ENCODE measurements around the gene ZSCAN10.
A peak's percentile ranks its signal among the peaks of the same experiment; 100 is the strongest.

The ZSCAN10 gene

DNA sequence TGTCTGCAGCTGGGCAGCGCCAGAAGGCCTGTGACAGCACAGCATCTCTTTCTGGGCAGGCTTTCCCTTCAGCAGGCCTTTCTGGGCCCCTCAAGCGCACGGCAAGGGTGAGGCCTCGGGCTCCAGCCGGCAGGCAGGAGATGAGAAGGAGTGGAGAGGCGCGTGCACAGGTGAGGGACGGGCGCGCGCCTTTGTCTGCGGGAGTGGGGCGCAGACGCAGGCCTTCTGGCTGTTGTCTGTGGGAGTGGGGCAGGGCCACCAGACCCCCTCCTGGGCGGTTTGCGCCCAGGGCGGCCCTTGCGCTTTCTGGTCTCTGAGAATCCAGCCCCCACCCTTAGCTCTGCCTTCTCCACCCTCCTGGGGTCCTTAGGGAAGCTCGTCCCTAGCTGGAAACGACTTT is 19.8 kb upstream of the ZSCAN10 start:
- DNase-seq (ENCODE audit: low read depth), result no peak
- H3K4me3 ChIP-seq (ENCODE audit: control insufficient read depth, low read depth, low read length), result no peak overlapping the region
- TF ChIP-seq, protein P1, sequence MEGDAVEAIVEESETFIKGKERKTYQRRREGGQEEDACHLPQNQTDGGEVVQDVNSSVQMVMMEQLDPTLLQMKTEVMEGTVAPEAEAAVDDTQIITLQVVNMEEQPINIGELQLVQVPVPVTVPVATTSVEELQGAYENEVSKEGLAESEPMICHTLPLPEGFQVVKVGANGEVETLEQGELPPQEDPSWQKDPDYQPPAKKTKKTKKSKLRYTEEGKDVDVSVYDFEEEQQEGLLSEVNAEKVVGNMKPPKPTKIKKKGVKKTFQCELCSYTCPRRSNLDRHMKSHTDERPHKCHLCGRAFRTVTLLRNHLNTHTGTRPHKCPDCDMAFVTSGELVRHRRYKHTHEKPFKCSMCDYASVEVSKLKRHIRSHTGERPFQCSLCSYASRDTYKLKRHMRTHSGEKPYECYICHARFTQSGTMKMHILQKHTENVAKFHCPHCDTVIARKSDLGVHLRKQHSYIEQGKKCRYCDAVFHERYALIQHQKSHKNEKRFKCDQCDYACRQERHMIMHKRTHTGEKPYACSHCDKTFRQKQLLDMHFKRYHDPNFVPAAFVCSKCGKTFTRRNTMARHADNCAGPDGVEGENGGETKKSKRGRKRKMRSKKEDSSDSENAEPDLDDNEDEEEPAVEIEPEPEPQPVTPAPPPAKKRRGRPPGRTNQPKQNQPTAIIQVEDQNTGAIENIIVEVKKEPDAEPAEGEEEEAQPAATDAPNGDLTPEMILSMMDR (IDR thresholded peaks at IDR 0.05; ENCODE audit: control insufficient read depth, insufficient read depth, low read depth, low read length, missing control alignments), result no peak

DNA sequence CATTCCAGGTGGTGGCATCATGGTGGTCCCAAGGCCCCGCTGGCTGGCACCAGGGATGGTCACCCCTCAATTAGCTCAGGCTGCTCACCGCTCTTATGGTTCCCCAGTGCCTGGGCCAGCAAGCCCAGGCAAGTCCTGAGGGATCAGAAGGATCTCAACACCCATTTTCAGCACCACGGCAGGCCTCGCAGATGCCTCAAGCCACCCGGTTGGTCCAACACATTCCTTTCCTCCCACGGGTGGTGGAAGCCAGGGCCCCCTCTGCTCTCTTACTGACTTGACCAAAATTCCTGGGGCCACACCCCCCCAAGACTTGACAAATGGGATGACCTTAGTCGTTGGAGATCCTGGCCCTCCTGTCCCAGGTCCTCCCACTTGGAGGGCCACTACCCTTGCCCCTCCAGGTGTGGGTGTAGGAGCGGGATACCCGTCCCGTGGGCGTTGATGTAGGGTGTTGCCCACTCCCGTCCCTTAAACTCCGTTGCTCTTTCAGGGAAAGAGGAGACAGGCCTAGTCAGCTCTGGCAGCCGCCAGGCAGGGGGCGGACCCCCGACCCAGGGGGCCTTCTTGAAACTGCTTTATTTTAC is 19.2 kb upstream of the ZSCAN10 start:
- TF ChIP-seq, protein P1 (IDR thresholded peaks at IDR 0.05; ENCODE audit: control insufficient read depth, insufficient read depth, low read depth, low read length, missing control alignments), result no peak
- DNase-seq (ENCODE audit: low read depth), result no peak
- no peak overlapping the region for H3K4me3 ChIP-seq (ENCODE audit: control insufficient read depth, low read depth, low read length)

DNA sequence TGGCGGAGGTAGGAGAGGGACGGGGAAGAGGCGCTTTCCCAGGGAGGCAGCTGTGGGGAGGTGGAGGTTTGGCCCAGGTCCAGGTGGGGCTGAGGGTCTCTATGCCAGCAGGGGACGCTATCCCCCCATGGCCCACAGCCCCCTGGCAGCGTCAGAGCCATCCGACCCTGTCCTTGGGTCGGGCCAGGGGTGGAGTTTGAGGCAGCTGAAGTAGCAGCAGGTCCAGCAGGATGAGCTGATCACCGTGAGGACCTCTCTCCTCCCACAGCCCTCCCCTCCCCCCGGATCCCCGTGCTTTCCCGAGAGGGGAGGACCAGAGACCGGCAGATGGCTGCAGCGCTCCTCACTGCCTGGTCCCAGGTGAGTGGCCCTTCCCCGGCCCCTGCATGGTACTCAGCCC is 16.5 kb upstream of the ZSCAN10 start:
- DNase-seq (ENCODE audit: low read depth), result no peak
- no peak overlapping the region for H3K4me3 ChIP-seq (ENCODE audit: control insufficient read depth, low read depth, low read length)
- TF ChIP-seq, protein P1 (IDR thresholded peaks at IDR 0.05; ENCODE audit: control insufficient read depth, insufficient read depth, low read depth, low read length, missing control alignments), result no peak

DNA sequence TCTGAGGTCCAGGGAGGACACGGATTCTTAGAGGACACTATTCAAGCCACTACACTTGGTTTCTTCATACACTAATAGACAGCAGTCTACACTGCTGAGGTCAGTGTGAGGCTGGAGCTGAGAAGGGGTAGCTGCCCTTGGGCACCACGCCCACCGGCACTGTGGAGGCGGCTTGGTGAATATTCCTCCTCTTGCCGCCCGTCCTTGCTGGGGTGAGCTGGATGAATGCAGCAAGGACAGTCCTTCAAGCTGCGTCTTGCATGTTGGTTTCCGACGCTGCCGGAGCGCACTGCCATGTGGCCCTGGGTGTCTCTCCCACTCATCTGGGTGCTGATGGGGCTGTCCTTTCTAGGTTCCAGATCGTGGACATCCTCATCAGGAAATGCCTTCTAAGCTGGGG is 15.9 kb upstream of the ZSCAN10 start:
- TF ChIP-seq, protein P1 (IDR thresholded peaks at IDR 0.05; ENCODE audit: control insufficient read depth, insufficient read depth, low read depth, low read length, missing control alignments), result no peak
- no peak overlapping the region for H3K4me3 ChIP-seq (ENCODE audit: control insufficient read depth, low read depth, low read length)

DNA sequence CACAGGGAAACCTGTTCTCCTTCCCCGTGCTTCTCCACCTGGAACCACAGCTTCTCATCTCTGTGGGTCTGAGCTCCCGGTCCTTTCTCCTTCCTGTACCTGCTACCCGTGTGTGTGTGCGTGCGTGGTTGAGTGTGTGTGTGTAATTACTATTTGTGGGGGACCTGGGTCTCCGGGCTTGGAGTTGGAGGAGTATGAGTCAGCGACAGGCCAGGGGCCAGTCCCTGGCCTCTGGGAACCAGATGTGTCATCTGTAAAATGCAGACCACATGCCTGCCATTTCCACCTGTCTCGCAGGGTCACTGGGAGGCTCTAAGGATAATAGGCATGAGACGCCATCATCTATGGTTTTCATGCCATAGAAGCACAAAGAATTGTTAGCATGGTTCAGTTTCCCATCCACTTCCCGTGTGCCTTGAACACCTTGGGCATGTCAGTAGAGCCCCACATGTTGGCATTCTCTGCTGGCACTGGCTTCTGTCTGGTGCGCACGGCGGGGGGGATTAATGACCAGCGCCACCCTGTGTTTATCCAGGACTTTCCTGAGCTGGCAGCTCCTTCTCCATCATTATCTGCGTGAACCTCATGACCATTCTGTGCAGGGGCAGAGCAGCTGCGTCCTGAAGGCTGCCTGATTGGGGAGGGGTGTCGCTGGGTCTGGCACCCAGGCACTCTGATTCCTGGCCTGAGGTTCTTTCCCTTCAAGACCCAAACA is 14.8 kb upstream of the ZSCAN10 start:
- no peak for DNase-seq (ENCODE audit: low read depth)
- TF ChIP-seq, protein P1 (IDR thresholded peaks at IDR 0.05; ENCODE audit: control insufficient read depth, insufficient read depth, low read depth, low read length, missing control alignments), result no peak
- no peak overlapping the region; the same call in 1 of the 2 replicates for H3K4me3 ChIP-seq (ENCODE audit: control insufficient read depth, low read depth, low read length)

More for the DNA sequence above, 15.9 kb upstream of the ZSCAN10 start:
- DNase-seq (ENCODE audit: low read depth), result no peak

DNA sequence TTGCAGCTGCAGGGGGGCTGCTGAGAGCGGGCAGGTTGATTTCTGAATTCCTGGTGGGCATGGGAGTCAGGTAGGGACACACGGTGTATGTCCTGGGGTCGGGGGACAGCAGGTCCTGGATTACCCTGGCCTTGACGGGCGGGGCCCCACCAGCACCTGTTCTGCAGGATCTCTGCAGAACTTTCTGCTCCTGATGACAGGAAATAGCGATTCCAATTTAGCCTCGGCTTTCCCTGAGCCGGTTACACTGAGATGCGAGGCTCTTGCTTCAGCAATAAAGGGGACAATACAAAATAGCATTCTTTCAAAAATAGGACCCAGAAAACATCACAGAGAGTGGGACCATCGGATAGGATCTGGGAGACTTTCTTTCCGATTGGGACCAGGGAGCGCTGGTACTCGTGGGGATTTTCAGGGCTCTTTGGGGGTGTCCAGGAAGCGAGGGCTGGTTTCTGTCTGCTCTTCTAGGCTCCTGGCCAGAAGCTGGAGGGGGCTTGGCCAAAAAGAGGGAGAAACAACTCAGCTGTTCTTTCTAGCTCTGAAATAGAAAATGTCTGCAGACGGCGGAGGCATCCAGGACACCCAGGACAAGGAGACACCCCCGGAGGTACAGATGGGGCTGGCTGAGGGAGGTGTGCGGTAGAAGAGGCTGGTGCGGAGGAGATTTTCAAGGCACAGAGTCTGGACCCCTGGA is 13.9 kb upstream of the ZSCAN10 start:
- TF ChIP-seq, protein P1 (IDR thresholded peaks at IDR 0.05; ENCODE audit: control insufficient read depth, insufficient read depth, low read depth, low read length, missing control alignments), result no peak
- no peak for DNase-seq (ENCODE audit: low read depth)
- peak overlapping the region; percentile 91 for H3K4me3 ChIP-seq (ENCODE audit: control insufficient read depth, low read depth, low read length)
